ENCODE measurements around the gene SLC12A6.

DNA sequence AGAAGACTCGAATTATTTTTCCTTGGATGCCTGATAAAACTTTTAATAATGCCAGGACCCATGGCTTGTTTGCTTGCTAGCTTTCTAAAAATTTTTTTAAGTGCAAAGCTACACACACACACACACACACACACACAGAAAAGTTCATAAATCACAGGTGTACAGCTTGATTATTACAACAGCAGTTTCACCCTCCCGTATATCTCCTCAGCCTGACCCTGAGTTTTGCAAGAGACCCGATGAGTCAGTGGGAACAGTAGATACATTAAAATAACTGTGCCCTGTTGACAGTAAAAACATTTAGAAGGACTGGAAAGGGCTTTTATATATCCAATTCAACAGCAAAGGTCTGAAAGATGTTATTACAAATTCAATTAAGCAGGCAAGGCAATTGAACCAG, 66.1 kb downstream of the SLC12A6 start:
- TF ChIP-seq POLR2AphosphoS5 (IDR thresholded peaks at IDR 0.05; ENCODE audit: borderline replicate concordance, low read depth, low read length) (no peak), EZH2 (IDR thresholded peaks at IDR 0.05) (no peak)

Data from SK-N-MC (cell line).